PC-3 (cell line): ENCODE data around the gene UBAP1L.
"Not testable (repeated sequence)": the region's sequence is repeated elsewhere in the genome, so short reads cannot be mapped to it uniquely, and the experiment has no call there.

ENCODE experiments used
- CTCF ChIP-seq: fragments of 300-600 bp; sonication (generic); conservative IDR thresholded peaks from 2 replicates; pipeline ENCODE4 v1.5.1; 2017; ENCODE audit warnings: antibody characterized with exemption, low read depth, mild to moderate bottlenecking, low read length
- EZH2 ChIP-seq: fragments of 300-600 bp; sonication (generic); IDR thresholded peaks from one replicate; pipeline ENCODE4 v1.6.1; 2017; ENCODE audit warnings: antibody characterized with exemption, mild to moderate bottlenecking, low read length; ENCODE audit not compliant: unreplicated experiment

GRCh38 chr15:65093793-65094170 is 21.2 kb downstream of the UBAP1L start:
- TF ChIP-seq CTCF, EZH2: not testable (repeated sequence)
